Small intestine (tissue), 7 donors: ENCODE data around the gene CPPED1. TPM values are rescaled to one million over a fixed set of nuclear protein-coding genes. Genes with fewer than 3 reads are reported as not detected.

Experiments
- DNase-seq, 2 donors: peaks; one replicate each; pipeline versions ENCODE4 v3.0.0 to v3.0.0-alpha.2; 2013
- FAIRE-seq: peaks from 2 replicates; lab custom pipeline; 2012; peaks lifted over from hg19 to GRCh38; lab: Jason Lieb, UNC
- H3K27ac ChIP-seq, 3 donors: one replicate each; pipeline ENCODE4 v1.5.1; 2013; ENCODE audit warnings: low read length in 2 of 3, mild to moderate bottlenecking in 2 of 3, control low read depth in 1 of 3, inconsistent platforms in 1 of 3, low read depth in 1 of 3, moderate library complexity in 1 of 3
- H3K27me3 ChIP-seq, 3 donors: one replicate each; pipeline ENCODE4 v1.6.1; 2013; ENCODE audit warnings: low read length in 3 of 3, inconsistent platforms in 1 of 3; ENCODE audit not compliant: control insufficient read depth in 3 of 3, insufficient read depth in 3 of 3
- H3K36me3 ChIP-seq, 3 donors: one replicate each; pipeline ENCODE4 v1.6.1; 2013; ENCODE audit warnings: low read length in 3 of 3, inconsistent platforms in 1 of 3, low read depth in 1 of 3, mild to moderate bottlenecking in 1 of 3, moderate library complexity in 1 of 3; ENCODE audit not compliant: control insufficient read depth in 3 of 3, insufficient read depth in 2 of 3
- H3K4me1 ChIP-seq, 3 donors: one replicate each; pipeline ENCODE4 v1.6.1; 2013; ENCODE audit warnings: low read length in 2 of 3, inconsistent platforms in 1 of 3, low read depth in 1 of 3, mild to moderate bottlenecking in 1 of 3, moderate library complexity in 1 of 3; ENCODE audit not compliant: control insufficient read depth in 3 of 3, insufficient read depth in 2 of 3
- H3K4me3 ChIP-seq, 3 donors: one replicate each; pipeline ENCODE4 v1.5.1; 2013; ENCODE audit warnings: low read length in 3 of 3, control low read depth in 1 of 3, inconsistent platforms in 1 of 3, low read depth in 1 of 3, mild to moderate bottlenecking in 1 of 3, moderate library complexity in 1 of 3
- H3K9me3 ChIP-seq, 2 donors: one replicate each; pipeline ENCODE4 v1.6.1; 2013; ENCODE audit warnings: low read depth in 1 of 2, low read length in 1 of 2; ENCODE audit not compliant: control insufficient read depth in 2 of 2, insufficient read depth in 1 of 2
- WGBS, 3 donors: extraction: QIAGEN DNeasy Blood & Tissue Kit; methylation state at CpG; one replicate each; pipeline ENCODE4 v1.1.7; 2013; 5-methylcytosine and 5-hydroxymethylcytosine counted together
- polyA plus RNA-seq, 4 donors: library from polyadenylated mRNA; stranded (reverse) in 3 of 4; unstranded in 1 of 4; fragments of 200-250 nt in 3 of 4; fragments of 120-200 nt in 1 of 4; gene quantifications; one replicate each; pipeline versions ENCODE4 v1.2.1 to v1.2.3, GENCODE V29; 2013
- donor health status: healthy with polysubstance abuse.
- donor health status: control.
- donor health status: control.
- donor health status: Bipolar disorder and iron deficiency.
- donor health status: healthy.

Gene CPPED1
- polyA plus RNA-seq, 4 donors = 15.7 to 34.0 (median 26.9) TPM

GRCh38 chr16:12791340-12791739 lies 12.3 kb downstream of the CPPED1 start:
- H3K4me3 ChIP-seq = no peak overlapping the region
- WGBS, 3 donors = 72 to 95% (median 72%) methylated on average over 2 of the region's 2 CpGs
- peaks cover 0 to 17% of the 10 kb centered on the region in 2 donors for H3K9me3 ChIP-seq
- no peaks in the 10 kb centered on the region for H3K4me1 ChIP-seq
- no peak overlapping the region for H3K27ac ChIP-seq
- no peak for FAIRE-seq
- no peak for DNase-seq
- H3K27me3 ChIP-seq = no peaks in the 10 kb centered on the region
- peaks cover 0 to 6% (median 0%) of the 10 kb centered on the region in 3 donors for H3K36me3 ChIP-seq

DNA sequence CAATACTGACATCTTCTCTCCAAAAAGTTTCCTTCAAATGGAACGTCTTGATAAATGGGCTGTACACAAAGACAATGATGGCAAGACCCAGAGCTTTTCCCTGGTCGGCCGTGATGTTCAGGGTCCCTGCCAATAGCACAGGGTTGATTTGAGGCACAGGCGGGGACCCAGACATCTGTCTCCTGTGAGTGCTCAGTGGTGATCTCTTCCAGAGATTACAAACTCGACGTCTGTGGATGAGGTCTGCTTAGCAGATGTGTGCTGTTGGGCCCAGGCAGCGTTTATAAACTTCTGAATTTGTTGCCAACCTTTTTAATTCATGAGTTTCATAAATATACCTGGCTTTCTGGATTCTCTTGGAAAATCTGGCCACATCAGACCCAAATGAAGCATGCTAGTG lies 14.9 kb downstream of the CPPED1 start:
- Histone ChIP-seq H3K4me1 (no peaks in the 10 kb centered on the region), H3K27me3 (no peaks in the 10 kb centered on the region), H3K4me3 (no peak overlapping the region), H3K9me3 (peaks cover 0 to 17% of the 10 kb centered on the region in 2 donors), H3K27ac (no peak overlapping the region), H3K36me3 (peaks cover 0 to 6% (median 0%) of the 10 kb centered on the region in 3 donors)
- WGBS, 3 donors = 84 to 94% (median 92%) methylated on average over 7 of the region's 7 CpGs
- FAIRE-seq (no peak), DNase-seq (no peak)

- H3K27me3 ChIP-seq = no peaks in the 10 kb centered on the region
- 92 to 98% (median 97%) methylated on average over 6 of the region's 6 CpGs for WGBS, 3 donors
- DNase-seq = no peak
- H3K36me3 ChIP-seq = peaks cover 0 to 7% (median 2%) of the 10 kb centered on the region in 3 donors
- H3K4me1 ChIP-seq = no peaks in the 10 kb centered on the region
- peaks cover 0 to 12% of the 10 kb centered on the region in 2 donors for H3K9me3 ChIP-seq
- no peak overlapping the region for H3K27ac ChIP-seq
- no peak for FAIRE-seq
- H3K4me3 ChIP-seq = no peak overlapping the region
These were observed 17.6 kb downstream of the CPPED1 start for GRCh38 chr16:12786081-12786480.

DNA sequence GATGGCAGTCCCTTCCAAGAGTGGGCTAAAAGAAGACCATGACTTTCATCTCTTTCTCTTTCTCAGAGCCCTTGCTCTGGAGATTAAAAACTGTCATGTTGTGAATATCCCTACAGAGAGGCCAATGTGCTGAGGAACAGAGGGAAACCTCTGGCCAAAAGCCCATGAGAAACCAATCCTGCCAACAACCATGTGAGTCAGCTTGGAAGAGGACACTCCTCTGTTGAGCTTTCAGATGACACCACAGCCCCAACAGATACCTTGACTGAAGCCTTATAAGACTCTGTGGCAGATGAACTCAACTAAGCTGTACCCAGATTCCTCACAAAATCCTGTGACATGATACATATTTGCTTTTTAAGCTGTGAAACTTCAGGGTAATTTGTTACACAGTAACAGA lies 19.6 kb downstream of the CPPED1 start:
- Histone ChIP-seq H3K9me3 (peaks cover 0 to 15% of the 10 kb centered on the region in 2 donors), H3K36me3 (peaks cover 4 to 21% (median 8%) of the 10 kb centered on the region in 3 donors), H3K27me3 (no peaks in the 10 kb centered on the region), H3K4me3 (no peak overlapping the region), H3K4me1 (no peaks in the 10 kb centered on the region), H3K27ac (no peak overlapping the region)
- DNase-seq (no peak), FAIRE-seq (no peak)

- WGBS, 3 donors = 79 to 91% (median 84%) methylated on average over 8 of the region's 8 CpGs
- H3K4me1 ChIP-seq = no peaks in the 10 kb centered on the region
- no peak overlapping the region for H3K4me3 ChIP-seq
- DNase-seq (no peak), FAIRE-seq (no peak)
- H3K36me3 ChIP-seq = peaks cover 4 to 16% (median 8%) of the 10 kb centered on the region in 3 donors
- H3K27me3 ChIP-seq = no peaks in the 10 kb centered on the region
- no peak overlapping the region for H3K27ac ChIP-seq
- H3K9me3 ChIP-seq = peaks cover 0 to 3% of the 10 kb centered on the region in 2 donors
These were observed 21.9 kb downstream of the CPPED1 start for GRCh38 chr16:12781777-12782176.

DNA sequence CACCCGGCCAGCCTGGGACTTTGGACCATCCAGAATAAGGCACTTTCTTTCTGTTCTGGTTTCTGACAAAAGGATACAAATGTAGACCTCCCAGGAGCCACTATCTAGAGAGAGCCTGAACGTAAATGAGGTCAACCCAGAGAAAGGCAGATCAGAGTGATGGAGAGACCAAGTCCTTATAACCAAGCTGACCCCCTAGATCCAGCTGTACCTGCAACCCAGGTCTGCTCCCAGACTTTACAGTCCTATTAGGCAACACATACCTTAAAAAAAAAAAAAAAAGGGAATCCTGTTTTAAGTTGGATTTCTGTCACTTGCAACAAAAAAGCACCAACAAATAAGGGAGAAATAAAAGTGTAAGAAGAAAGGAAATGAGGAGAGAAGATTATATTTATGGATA lies 23.2 kb downstream of the CPPED1 start:
- Histone ChIP-seq H3K27me3 (no peaks in the 10 kb centered on the region), H3K9me3 (peaks cover 0 to 3% of the 10 kb centered on the region in 2 donors), H3K36me3 (peaks cover 4 to 17% (median 8%) of the 10 kb centered on the region in 3 donors), H3K4me3 (no peak overlapping the region), H3K4me1 (no peaks in the 10 kb centered on the region), H3K27ac (no peak overlapping the region)
- no peak for DNase-seq
- WGBS, 3 donors = 73 to 79% (median 73%) methylated on average over 2 of the region's 2 CpGs
- FAIRE-seq = no peak

GRCh38 chr16:12778726-12779125 lies 25.0 kb downstream of the CPPED1 start:
- 92 to 95% (median 95%) methylated on average over 2 of the region's 2 CpGs for WGBS, 3 donors
- DNase-seq = no peak
- Histone ChIP-seq H3K9me3 (peaks cover 0 to 3% of the 10 kb centered on the region in 2 donors), H3K4me1 (no peaks in the 10 kb centered on the region), H3K27ac (no peak overlapping the region), H3K4me3 (no peak overlapping the region), H3K27me3 (no peaks in the 10 kb centered on the region), H3K36me3 (peaks cover 4 to 25% (median 11%) of the 10 kb centered on the region in 3 donors)
- FAIRE-seq = no peak

GRCh38 chr16:12775656-12776236 lies 27.9 kb downstream of the CPPED1 start:
- DNase-seq (no peak), FAIRE-seq (no peak)
- Histone ChIP-seq H3K4me3 (no peak overlapping the region), H3K27me3 (no peaks in the 10 kb centered on the region), H3K27ac (no peak overlapping the region), H3K4me1 (no peaks in the 10 kb centered on the region), H3K36me3 (peaks cover 4 to 25% (median 8%) of the 10 kb centered on the region in 3 donors), H3K9me3 (peaks cover 0 to 3% of the 10 kb centered on the region in 2 donors)
- WGBS, 3 donors = 64 to 79% (median 77%) methylated on average over 4 of the region's 4 CpGs

- peaks cover 0 to 13% (median 3%) of the 10 kb centered on the region in 3 donors for H3K36me3 ChIP-seq
- H3K27ac ChIP-seq = no peak overlapping the region
- no peaks in the 10 kb centered on the region for H3K9me3 ChIP-seq
- no peaks in the 10 kb centered on the region for H3K27me3 ChIP-seq
- WGBS, 3 donors = 91 to 93% (median 92%) methylated on average over 8 of the region's 8 CpGs
- H3K4me1 ChIP-seq = no peaks in the 10 kb centered on the region
- no peak for FAIRE-seq
- DNase-seq = no peak
- H3K4me3 ChIP-seq = no peak overlapping the region
These were observed 30.5 kb downstream of the CPPED1 start for GRCh38 chr16:12773221-12773620.
